ENCODE measurements around the gene DCDC2.

GRCh38 chr6:24329022-24329421 is 28.8 kb downstream of the DCDC2 start:
- TF ChIP-seq EZH2 (IDR thresholded peaks at IDR 0.05; ENCODE audit: borderline replicate concordance, insufficient read depth, low read depth, low read length, poor library complexity, severe bottlenecking): no peak
- TF ChIP-seq, protein P1, sequence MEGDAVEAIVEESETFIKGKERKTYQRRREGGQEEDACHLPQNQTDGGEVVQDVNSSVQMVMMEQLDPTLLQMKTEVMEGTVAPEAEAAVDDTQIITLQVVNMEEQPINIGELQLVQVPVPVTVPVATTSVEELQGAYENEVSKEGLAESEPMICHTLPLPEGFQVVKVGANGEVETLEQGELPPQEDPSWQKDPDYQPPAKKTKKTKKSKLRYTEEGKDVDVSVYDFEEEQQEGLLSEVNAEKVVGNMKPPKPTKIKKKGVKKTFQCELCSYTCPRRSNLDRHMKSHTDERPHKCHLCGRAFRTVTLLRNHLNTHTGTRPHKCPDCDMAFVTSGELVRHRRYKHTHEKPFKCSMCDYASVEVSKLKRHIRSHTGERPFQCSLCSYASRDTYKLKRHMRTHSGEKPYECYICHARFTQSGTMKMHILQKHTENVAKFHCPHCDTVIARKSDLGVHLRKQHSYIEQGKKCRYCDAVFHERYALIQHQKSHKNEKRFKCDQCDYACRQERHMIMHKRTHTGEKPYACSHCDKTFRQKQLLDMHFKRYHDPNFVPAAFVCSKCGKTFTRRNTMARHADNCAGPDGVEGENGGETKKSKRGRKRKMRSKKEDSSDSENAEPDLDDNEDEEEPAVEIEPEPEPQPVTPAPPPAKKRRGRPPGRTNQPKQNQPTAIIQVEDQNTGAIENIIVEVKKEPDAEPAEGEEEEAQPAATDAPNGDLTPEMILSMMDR (IDR thresholded peaks at IDR 0.05): no peak
